CD8-positive, alpha-beta memory T cell (primary cell): Measurements from ENCODE around the gene HOXB3. TPM values are rescaled to one million over a fixed set of nuclear protein-coding genes. Genes with fewer than 3 reads are reported as not detected.

Source experiments
- CTCF ChIA-PET: fragments of 350-600 bp; sonication (Branson Sonifier 250); formaldehyde crosslinking; loops from one replicate; lab custom pipeline; 2021; ENCODE audit warnings: antibody characterized with exemption; lab: Charles Lee
- POLR2A ChIA-PET: fragments of 350-600 bp; sonication (Branson Sonifier 250); formaldehyde crosslinking; loops from one replicate; lab custom pipeline; 2021; ENCODE audit warnings: antibody characterized with exemption; lab: Charles Lee
- DNase-seq, 5 donors: peaks; one replicate each; pipeline versions ENCODE4 v3.0.0 to v3.0.0-alpha.2; 2020 to 2022; ENCODE audit warnings: mixed read lengths in 1 of 5
- H3K27ac ChIP-seq: one replicate; pipeline ENCODE4 v1.7.0; 2013; ENCODE audit warnings: low read depth, mild to moderate bottlenecking, low read length, moderate library complexity
- H3K27me3 ChIP-seq: 2 replicates; pipeline ENCODE4 v1.7.0; 2013; ENCODE audit warnings: low read length, mild to moderate bottlenecking; ENCODE audit not compliant: insufficient read depth, poor library complexity, severe bottlenecking
- H3K36me3 ChIP-seq: 2 replicates; pipeline ENCODE4 v1.7.0; 2013; ENCODE audit warnings: mild to moderate bottlenecking, low read length, moderate library complexity; ENCODE audit not compliant: insufficient read depth
- H3K4me1 ChIP-seq: 2 replicates; pipeline ENCODE4 v1.7.0; 2013; ENCODE audit warnings: mild to moderate bottlenecking, low read length, moderate library complexity; ENCODE audit not compliant: insufficient read depth
- H3K4me3 ChIP-seq: 2 replicates; pipeline ENCODE4 v1.7.0; 2013; ENCODE audit warnings: mild to moderate bottlenecking, low read length
- H3K9me3 ChIP-seq: 2 replicates; pipeline ENCODE4 v1.7.0; 2013; ENCODE audit warnings: mild to moderate bottlenecking, low read length
- H3K27ac Mint-ChIP-seq, 8 donors: one replicate each; pipeline ENCODE4 v1.8.0; 2020 to 2021; ENCODE audit warnings: mixed read lengths in 8 of 8, mild to moderate bottlenecking in 6 of 8, inconsistent platforms in 3 of 8, moderate library complexity in 3 of 8
- H3K27me3 Mint-ChIP-seq, 2 donors: one replicate each; pipeline ENCODE4 v1.8.0; 2020 to 2021; ENCODE audit warnings: mixed read lengths in 2 of 2, mild to moderate bottlenecking in 1 of 2, moderate library complexity in 1 of 2
- H3K36me3 Mint-ChIP-seq, 3 donors: one replicate each; pipeline ENCODE4 v1.8.0; 2020 to 2021; ENCODE audit warnings: mixed read lengths in 3 of 3, inconsistent platforms in 1 of 3, mild to moderate bottlenecking in 1 of 3
- H3K4me1 Mint-ChIP-seq, 3 donors: one replicate each; pipeline ENCODE4 v1.8.0; 2020 to 2021; ENCODE audit warnings: mixed read lengths in 3 of 3, inconsistent platforms in 1 of 3, mild to moderate bottlenecking in 1 of 3
- H3K4me3 Mint-ChIP-seq, 7 donors: one replicate each; pipeline ENCODE4 v1.8.0; 2020 to 2021; ENCODE audit warnings: mixed read lengths in 7 of 7, mild to moderate bottlenecking in 6 of 7, moderate library complexity in 4 of 7, inconsistent platforms in 2 of 7
- H3K9me3 Mint-ChIP-seq, 5 donors: one replicate each; pipeline ENCODE4 v1.8.0; 2020 to 2022; ENCODE audit warnings: mixed read lengths in 5 of 5, mild to moderate bottlenecking in 3 of 5, moderate library complexity in 2 of 5, inconsistent platforms in 1 of 5
- polyA plus RNA-seq: library from polyadenylated mRNA; unstranded; fragments of 300-500 nt; fragmentation: Illumina TruSeq; gene quantifications from one replicate; pipeline ENCODE4 v1.2.3, GENCODE V29; 2021
- total RNA-seq, 2 experiments: library from RNA; stranded (reverse); gene quantifications; one replicate each; pipeline ENCODE4 v1.2.3, GENCODE V29; 2021

Gene HOXB3
- total and polyA plus RNA-seq, 3 experiments from 2014 or later = 0.10 to 3.5 (median 3.0) TPM

- H3K27me3 ChIP-seq = no peaks in the 10 kb centered on the region
- no peaks in the 10 kb centered on the region for H3K9me3 ChIP-seq
- H3K27me3 Mint-ChIP-seq = peaks cover 2 to 4% of the 10 kb centered on the region in 2 donors
- ChIA-PET POLR2A (interaction anchor here (0.7 to 0.8 kb wide), 2 partner anchors 10 to 40 kb away, joined by 3 to 5 read pairs; no protein-coding TSS in a partner anchor), CTCF (interaction anchor here (0.7 to 6.0 kb wide), 2 partner anchors 11 to 152 kb away, joined by 3 to 30 read pairs; no protein-coding TSS in a partner anchor)
- no peak overlapping the region for H3K4me3 Mint-ChIP-seq
- peaks cover 10 to 26% (median 16%) of the 10 kb centered on the region in 3 donors for H3K4me1 Mint-ChIP-seq
- no peak overlapping the region for H3K27ac ChIP-seq
- no peaks in the 10 kb centered on the region for H3K4me1 ChIP-seq
- no peak overlapping the region for H3K4me3 ChIP-seq
- no peaks in the 10 kb centered on the region for H3K36me3 ChIP-seq
- no peaks in the 10 kb centered on the region for H3K9me3 Mint-ChIP-seq
- H3K27ac Mint-ChIP-seq = peak overlapping the region in 1 of 8 donors; percentile 50
- no peaks in the 10 kb centered on the region for H3K36me3 Mint-ChIP-seq
- no peak for DNase-seq
These were observed 86.3 kb downstream of the HOXB3 start for GRCh38 chr17:48503747-48504146.

DNA sequence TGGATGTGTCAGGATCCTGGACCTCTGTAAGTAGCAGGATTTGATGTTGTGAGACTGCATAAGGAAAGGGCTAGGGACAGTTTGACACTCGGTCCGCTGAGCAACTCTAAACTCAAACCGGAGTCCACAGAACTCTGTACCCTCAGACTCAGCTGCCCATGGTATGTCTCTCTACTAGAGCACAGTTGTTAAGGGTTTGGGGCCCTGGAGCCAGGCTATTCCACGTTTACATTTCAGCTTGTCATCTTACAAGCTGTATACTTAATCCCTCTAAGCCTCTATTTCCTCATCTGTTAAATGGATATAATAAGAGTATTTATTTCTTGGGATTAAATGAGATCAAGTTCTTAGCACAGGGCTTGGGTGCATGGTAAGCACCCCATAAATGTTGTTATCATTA is 87.1 kb downstream of the HOXB3 start:
- POLR2A ChIA-PET = no interaction called here
- no peaks in the 10 kb centered on the region for H3K36me3 Mint-ChIP-seq
- no peaks in the 10 kb centered on the region for H3K27me3 ChIP-seq
- peaks cover 10 to 26% (median 16%) of the 10 kb centered on the region in 3 donors for H3K4me1 Mint-ChIP-seq
- H3K4me1 ChIP-seq = no peaks in the 10 kb centered on the region
- no peak for DNase-seq
- CTCF ChIA-PET = interaction anchor here (1.3 to 6.0 kb wide), 2 partner anchors 10 to 91 kb away, joined by 3 to 30 read pairs; partner anchors contain the start of gene HOXB5
- no peak overlapping the region for H3K27ac ChIP-seq
- no peak overlapping the region for H3K4me3 ChIP-seq
- H3K27ac Mint-ChIP-seq = peak overlapping the region in 1 of 8 donors; percentile 64
- H3K9me3 ChIP-seq = no peaks in the 10 kb centered on the region
- peaks cover 2 to 4% of the 10 kb centered on the region in 2 donors for H3K27me3 Mint-ChIP-seq
- H3K36me3 ChIP-seq = no peaks in the 10 kb centered on the region
- no peak overlapping the region for H3K4me3 Mint-ChIP-seq
- H3K9me3 Mint-ChIP-seq = no peaks in the 10 kb centered on the region

GRCh38 chr17:48502312-48502711 is 87.7 kb downstream of the HOXB3 start:
- CTCF ChIA-PET = interaction anchor here (1.0 to 6.0 kb wide), 3 partner anchors 10 to 91 kb away, joined by 3 to 30 read pairs (median 3); partner anchors contain the start of gene HOXB5
- DNase-seq = no peak
- peaks cover 2 to 4% of the 10 kb centered on the region in 2 donors for H3K27me3 Mint-ChIP-seq
- Histone ChIP-seq H3K27ac (no peak overlapping the region), H3K36me3 (no peaks in the 10 kb centered on the region), H3K4me1 (no peaks in the 10 kb centered on the region), H3K4me3 (no peak overlapping the region), H3K27me3 (no peaks in the 10 kb centered on the region), H3K9me3 (no peaks in the 10 kb centered on the region)
- H3K36me3 Mint-ChIP-seq = no peaks in the 10 kb centered on the region
- no peak overlapping the region for H3K27ac Mint-ChIP-seq
- H3K4me1 Mint-ChIP-seq = peaks cover 10 to 26% (median 16%) of the 10 kb centered on the region in 3 donors
- POLR2A ChIA-PET = no interaction called here
- H3K9me3 Mint-ChIP-seq = no peaks in the 10 kb centered on the region
- H3K4me3 Mint-ChIP-seq = no peak overlapping the region

- no peak overlapping the region for H3K27ac ChIP-seq
- CTCF ChIA-PET = interaction anchor here (1.0 to 6.0 kb wide), 4 partner anchors 8 to 91 kb away, joined by 3 to 30 read pairs (median 4); no protein-coding TSS in a partner anchor
- H3K9me3 ChIP-seq = no peaks in the 10 kb centered on the region
- H3K4me3 Mint-ChIP-seq = no peak overlapping the region
- no peaks in the 10 kb centered on the region for H3K27me3 ChIP-seq
- no peaks in the 10 kb centered on the region for H3K36me3 ChIP-seq
- H3K4me3 ChIP-seq = no peak overlapping the region
- H3K4me1 ChIP-seq = no peaks in the 10 kb centered on the region
- no peaks in the 10 kb centered on the region for H3K36me3 Mint-ChIP-seq
- POLR2A ChIA-PET = no interaction called here
- no peaks in the 10 kb centered on the region for H3K9me3 Mint-ChIP-seq
- no peak for DNase-seq
- no peak overlapping the region for H3K27ac Mint-ChIP-seq
- H3K4me1 Mint-ChIP-seq = peaks cover 4 to 14% (median 8%) of the 10 kb centered on the region in 3 donors
- peaks cover 2 to 4% of the 10 kb centered on the region in 2 donors for H3K27me3 Mint-ChIP-seq
These were observed 89.3 kb downstream of the HOXB3 start for GRCh38 chr17:48500435-48501426.

- ChIA-PET CTCF (interaction anchor here (6.0 kb wide), 1 partner anchor 7 kb away, joined by 30 read pairs; no protein-coding TSS in a partner anchor), POLR2A (interaction anchor here (0.6 kb wide), 1 partner anchor 379 kb away, joined by 3 read pairs; no protein-coding TSS in a partner anchor)
- no peaks in the 10 kb centered on the region for H3K36me3 ChIP-seq
- H3K9me3 ChIP-seq = no peaks in the 10 kb centered on the region
- no peak overlapping the region for H3K4me3 ChIP-seq
- no peaks in the 10 kb centered on the region for H3K27me3 ChIP-seq
- no peaks in the 10 kb centered on the region for H3K4me1 ChIP-seq
- DNase-seq = no peak
- peaks cover 0 to 6% (median under 1%) of the 10 kb centered on the region in 3 donors for H3K4me1 Mint-ChIP-seq
- peaks cover 2 to 4% of the 10 kb centered on the region in 2 donors for H3K27me3 Mint-ChIP-seq
- no peak overlapping the region for H3K27ac ChIP-seq
- H3K9me3 Mint-ChIP-seq = no peaks in the 10 kb centered on the region
- peak overlapping the region in 1 of 8 donors; percentile 73 for H3K27ac Mint-ChIP-seq
- H3K4me3 Mint-ChIP-seq = no peak overlapping the region
- H3K36me3 Mint-ChIP-seq = no peaks in the 10 kb centered on the region
These were observed 90.2 kb downstream of the HOXB3 start for GRCh38 chr17:48499735-48500434.

DNA sequence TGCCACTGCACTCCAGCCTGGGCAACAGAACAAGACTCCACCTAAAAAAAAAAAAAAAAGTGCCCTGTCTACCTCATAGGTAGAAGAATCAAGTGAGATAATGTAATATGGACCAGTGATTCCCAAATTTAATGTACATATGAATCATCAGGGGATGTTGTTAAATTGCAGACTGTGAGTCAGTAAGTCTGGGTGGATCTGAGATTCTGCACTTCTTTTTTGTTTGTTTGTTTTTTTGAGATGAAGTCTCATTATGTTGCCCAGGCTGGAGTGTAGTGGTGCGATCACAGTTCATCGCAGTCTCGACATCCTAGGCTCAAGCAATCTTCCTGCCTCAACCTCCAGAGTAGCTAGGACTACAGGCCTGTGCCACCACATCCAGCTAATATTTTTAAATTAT is 90.8 kb downstream of the HOXB3 start:
- POLR2A ChIA-PET = interaction anchor here (0.6 kb wide), 1 partner anchor 26 kb away, joined by 6 read pairs; no protein-coding TSS in a partner anchor
- CTCF ChIA-PET = no interaction called here
- H3K4me1 ChIP-seq = no peaks in the 10 kb centered on the region
- no peaks in the 10 kb centered on the region for H3K27me3 ChIP-seq
- peaks cover 0 to 1% (median 0%) of the 10 kb centered on the region in 3 donors for H3K36me3 Mint-ChIP-seq
- DNase-seq = no peak
- H3K4me3 ChIP-seq = no peak overlapping the region
- H3K27me3 Mint-ChIP-seq = peaks cover 2 to 9% of the 10 kb centered on the region in 2 donors
- H3K27ac Mint-ChIP-seq = no peak overlapping the region
- H3K9me3 Mint-ChIP-seq = no peaks in the 10 kb centered on the region
- no peaks in the 10 kb centered on the region for H3K9me3 ChIP-seq
- H3K4me1 Mint-ChIP-seq = no peaks in the 10 kb centered on the region
- H3K27ac ChIP-seq = no peak overlapping the region
- H3K36me3 ChIP-seq = no peaks in the 10 kb centered on the region
- H3K4me3 Mint-ChIP-seq = no peak overlapping the region
